Urinary bladder (tissue), 4 donors: ENCODE measurements around the gene ST8SIA1. TPM values are rescaled to one million over a fixed set of nuclear protein-coding genes. Genes with fewer than 3 reads are reported as not detected.

ENCODE experiments used
- DNase-seq: peaks from one replicate; pipeline ENCODE4 v3.0.0-alpha.2; 2015; ENCODE audit errors: extremely low spot score
- H3K27ac ChIP-seq: one replicate; pipeline ENCODE4 v1.5.1; 2013; ENCODE audit warnings: low read depth, mild to moderate bottlenecking, moderate library complexity
- H3K36me3 ChIP-seq: one replicate; pipeline ENCODE4 v1.6.1; 2013; ENCODE audit warnings: mild to moderate bottlenecking, moderate library complexity; ENCODE audit not compliant: insufficient read depth
- H3K4me1 ChIP-seq: one replicate; pipeline ENCODE4 v1.6.1; 2013; ENCODE audit warnings: mild to moderate bottlenecking, moderate library complexity; ENCODE audit not compliant: insufficient read depth
- H3K4me3 ChIP-seq: one replicate; pipeline ENCODE4 v1.5.1; 2013; ENCODE audit warnings: low read depth, low read length
- WGBS: extraction: QIAGEN DNeasy Blood & Tissue Kit; methylation state at CpG from one replicate; pipeline ENCODE4 v1.1.7; 2013; 5-methylcytosine and 5-hydroxymethylcytosine counted together
- polyA plus RNA-seq: library from polyadenylated mRNA; stranded (reverse); fragments of 200-250 nt; gene quantifications from one replicate; pipeline ENCODE4 v1.2.3, GENCODE V29; 2013
- total RNA-seq: library from RNA; depleted of rRNA; stranded (reverse); fragments of >200 nt; gene quantifications from one replicate; pipeline ENCODE4 v1.2.3, GENCODE V29; 2014
- donor health status: healthy with polysubstance abuse.
- donor health status: healthy.

ST8SIA1 gene
- total and polyA plus RNA-seq, 2 donors: 19.8 to 22.3 TPM

GRCh38 chr12:22284871-22285270 is 49.6 kb downstream of the ST8SIA1 start:
- DNase-seq: no peak
- H3K27ac ChIP-seq: no peak overlapping the region

GRCh38 chr12:22283508-22283907 is 51.0 kb downstream of the ST8SIA1 start:
- WGBS: 77% methylated on average over 4 of the region's 4 CpGs
- Histone ChIP-seq H3K36me3 (no peaks in the 10 kb centered on the region), H3K4me1 (no peaks in the 10 kb centered on the region), H3K27ac (no peak overlapping the region), H3K4me3 (no peak overlapping the region)
- no peak for DNase-seq

More at GRCh38 chr12:22284871-22285270, 49.6 kb downstream of the ST8SIA1 start:
- WGBS: 51% methylated on average over 1 of the region's 1 CpG
- Histone ChIP-seq H3K36me3 (no peaks in the 10 kb centered on the region), H3K4me1 (no peaks in the 10 kb centered on the region), H3K4me3 (no peak overlapping the region)

DNA sequence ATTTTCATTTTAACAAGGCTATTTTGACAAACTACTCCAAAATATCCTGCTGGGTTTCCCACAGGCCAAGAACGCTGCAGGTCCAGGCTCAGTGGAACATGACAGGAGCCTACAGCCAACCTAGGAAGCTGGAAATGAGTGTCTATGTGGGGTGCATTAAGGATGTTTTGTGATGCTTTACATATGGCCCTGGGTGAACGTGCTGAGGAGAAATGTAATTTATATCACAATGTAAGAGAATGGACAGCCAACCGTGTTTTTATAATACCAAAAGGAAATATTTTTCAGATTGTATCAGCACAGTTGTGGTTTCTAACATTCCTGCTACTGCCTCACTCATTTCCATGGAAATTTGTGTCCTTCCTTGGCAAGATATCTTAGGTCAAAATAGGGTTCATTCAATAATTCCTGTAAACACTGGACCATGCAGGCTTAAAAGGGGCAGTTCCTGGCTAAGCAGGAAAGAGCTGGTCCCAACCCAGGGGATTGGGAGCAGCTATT is 51.5 kb downstream of the ST8SIA1 start:
- H3K27ac ChIP-seq: no peak overlapping the region
- H3K4me1 ChIP-seq: no peaks in the 10 kb centered on the region
- no peak overlapping the region for H3K4me3 ChIP-seq
- 27% methylated on average over 3 of the region's 3 CpGs for WGBS
- DNase-seq: no peak
- H3K36me3 ChIP-seq: no peaks in the 10 kb centered on the region

GRCh38 chr12:22282283-22282682 is 52.2 kb downstream of the ST8SIA1 start:
- Histone ChIP-seq H3K27ac (peak overlapping the region; percentile 35), H3K36me3 (no peaks in the 10 kb centered on the region), H3K4me3 (no peak overlapping the region), H3K4me1 (no peaks in the 10 kb centered on the region)
- WGBS: 43% methylated on average over 6 of the region's 6 CpGs
- DNase-seq: no peak

DNA sequence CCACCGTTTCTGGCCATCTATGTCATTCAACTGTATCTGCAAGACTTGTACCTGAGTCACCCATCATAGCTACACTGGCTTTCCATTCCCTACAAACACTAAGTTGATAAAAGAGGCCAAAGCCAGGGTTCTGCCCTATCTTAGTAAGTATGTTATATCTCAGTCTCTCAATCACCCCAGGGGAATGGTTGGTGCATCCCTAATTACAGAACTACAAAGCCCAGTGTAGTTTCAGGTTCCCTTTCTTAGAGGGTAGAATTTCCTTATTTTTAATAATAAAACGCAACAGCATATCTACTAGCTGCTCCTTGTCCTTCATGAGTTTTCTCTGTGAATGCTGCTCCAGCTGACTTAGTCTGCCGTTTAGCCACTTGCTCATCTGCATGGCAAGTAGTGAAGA is 57.6 kb downstream of the ST8SIA1 start:
- Histone ChIP-seq H3K4me1 (no peaks in the 10 kb centered on the region), H3K36me3 (no peaks in the 10 kb centered on the region), H3K4me3 (no peak overlapping the region), H3K27ac (no peak overlapping the region)
- DNase-seq: no peak
- WGBS: 59% methylated on average over 3 of the region's 3 CpGs

DNA sequence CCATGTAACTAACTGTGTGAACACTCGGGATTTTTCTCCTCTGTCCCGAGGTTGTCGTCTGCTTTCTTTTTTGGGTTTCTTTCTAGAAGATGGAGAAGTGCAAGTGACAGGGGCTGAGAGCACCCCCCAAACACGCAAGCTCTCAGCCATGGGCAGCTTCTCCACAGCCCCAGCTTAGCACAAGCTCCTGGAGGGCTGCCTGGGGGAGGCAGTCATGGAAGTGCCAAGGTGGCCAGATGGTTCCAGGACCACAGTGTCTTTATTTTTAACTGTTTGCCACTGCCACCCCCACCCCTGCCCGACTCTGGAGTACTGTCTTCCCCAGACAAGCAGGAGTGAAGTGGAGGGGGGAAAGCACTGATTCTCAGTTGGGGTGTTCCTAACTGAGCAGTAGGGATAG is 58.2 kb downstream of the ST8SIA1 start:
- H3K27ac ChIP-seq: peak overlapping the region; percentile 30
- 44% methylated on average over 5 of the region's 5 CpGs for WGBS
- DNase-seq: no peak
- no peak overlapping the region for H3K4me3 ChIP-seq
- H3K36me3 ChIP-seq: no peaks in the 10 kb centered on the region
- no peaks in the 10 kb centered on the region for H3K4me1 ChIP-seq

DNA sequence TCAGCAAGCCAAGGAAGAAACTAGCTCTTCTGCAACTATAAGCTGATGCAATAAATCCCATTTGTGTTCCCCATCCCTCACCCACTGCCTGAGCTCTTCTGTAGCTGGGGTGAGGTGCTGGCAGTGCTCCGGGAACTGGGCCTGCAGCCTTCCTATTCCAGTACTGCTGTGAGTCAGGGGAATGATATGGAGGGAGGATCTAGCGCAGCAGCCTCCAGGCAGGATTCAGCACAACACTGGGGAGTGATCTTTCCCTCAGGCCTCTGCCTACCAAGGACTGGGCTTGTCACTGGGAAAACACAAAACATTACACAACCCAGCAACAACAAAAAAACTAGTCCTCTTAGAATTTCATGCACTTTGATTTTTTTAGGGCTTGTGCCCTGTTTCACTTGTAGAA is 58.7 kb downstream of the ST8SIA1 start:
- Histone ChIP-seq H3K4me3 (no peak overlapping the region), H3K36me3 (no peaks in the 10 kb centered on the region), H3K27ac (no peak overlapping the region), H3K4me1 (no peaks in the 10 kb centered on the region)
- WGBS: 16% methylated on average over 2 of the region's 2 CpGs
- no peak for DNase-seq

DNA sequence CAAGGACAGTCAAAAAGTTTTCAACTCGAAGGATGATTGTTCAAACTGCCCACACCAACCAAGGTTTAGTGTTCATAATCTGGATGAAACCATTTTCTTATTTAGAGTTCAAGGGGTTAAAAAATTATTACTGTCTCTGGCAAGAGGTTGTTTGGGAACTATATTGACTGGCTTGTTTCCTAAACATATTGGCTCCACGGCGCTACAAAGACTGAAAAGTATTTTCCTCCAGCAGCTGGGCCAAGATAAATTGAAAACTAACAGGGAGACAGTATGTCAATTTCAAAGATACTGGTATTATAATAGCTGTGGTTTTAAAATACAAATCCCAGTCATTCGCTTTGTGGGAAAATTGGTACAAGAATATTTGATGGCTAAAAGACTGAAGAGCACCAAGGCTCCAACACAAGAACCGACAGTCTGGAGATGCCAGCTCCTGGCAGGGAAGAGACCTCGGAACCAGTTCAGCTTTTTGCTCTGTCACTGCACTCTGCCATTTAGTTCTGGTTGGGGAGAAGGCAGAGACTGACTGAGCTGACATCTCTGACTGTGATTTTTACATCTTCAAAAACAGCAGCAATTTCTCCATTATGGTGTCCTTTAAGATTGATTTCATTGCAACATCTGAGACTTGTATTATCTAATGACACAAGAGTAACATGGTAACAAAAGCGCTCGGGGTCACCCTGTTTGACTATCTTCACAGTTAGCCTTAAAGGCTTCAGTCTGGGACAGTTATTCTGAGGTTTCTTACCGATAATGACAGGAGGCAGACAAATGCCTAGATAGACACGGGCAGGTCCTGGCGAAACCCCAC is 62.0 kb downstream of the ST8SIA1 start:
- no peak for DNase-seq
- H3K27ac ChIP-seq: no peak overlapping the region
- no peaks in the 10 kb centered on the region for H3K36me3 ChIP-seq
- no peaks in the 10 kb centered on the region for H3K4me1 ChIP-seq
- WGBS: 72% methylated on average over 11 of the region's 11 CpGs
- no peak overlapping the region for H3K4me3 ChIP-seq

GRCh38 chr12:22271023-22271422 is 63.5 kb downstream of the ST8SIA1 start:
- Histone ChIP-seq H3K4me3 (no peak overlapping the region), H3K27ac (no peak overlapping the region), H3K36me3 (no peaks in the 10 kb centered on the region), H3K4me1 (no peaks in the 10 kb centered on the region)
- DNase-seq: no peak
- 79% methylated on average over 2 of the region's 2 CpGs for WGBS

DNA sequence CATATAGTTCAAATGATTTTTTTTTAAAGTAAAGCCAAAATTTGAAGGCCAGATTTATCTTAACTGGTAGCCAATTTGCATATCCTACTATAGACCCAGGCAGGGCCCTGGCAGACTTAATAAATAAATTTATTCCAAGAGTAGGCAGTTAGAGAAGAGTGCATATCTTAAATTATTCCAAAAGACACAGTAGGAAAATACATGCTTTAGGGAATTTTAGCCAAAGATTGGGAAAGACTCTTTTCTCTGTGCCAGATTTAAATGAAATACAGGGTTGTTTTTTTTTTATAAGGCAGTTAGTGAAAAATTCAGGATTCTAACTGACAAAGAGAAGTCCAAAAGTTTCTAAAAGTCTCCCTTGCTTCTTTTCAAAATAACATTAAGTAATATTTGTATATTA is 65.5 kb downstream of the ST8SIA1 start:
- no peak for DNase-seq
- no peaks in the 10 kb centered on the region for H3K36me3 ChIP-seq
- H3K27ac ChIP-seq: no peak overlapping the region
- H3K4me1 ChIP-seq: no peaks in the 10 kb centered on the region
- H3K4me3 ChIP-seq: no peak overlapping the region

- H3K27ac ChIP-seq: no peak overlapping the region
- no peaks in the 10 kb centered on the region for H3K4me1 ChIP-seq
- no peak overlapping the region for H3K4me3 ChIP-seq
- no peak for DNase-seq
- WGBS: 71% methylated on average over 8 of the region's 8 CpGs
- H3K36me3 ChIP-seq: no peaks in the 10 kb centered on the region
Measured at GRCh38 chr12:22268406-22268805, 66.1 kb downstream of the ST8SIA1 start.

DNA sequence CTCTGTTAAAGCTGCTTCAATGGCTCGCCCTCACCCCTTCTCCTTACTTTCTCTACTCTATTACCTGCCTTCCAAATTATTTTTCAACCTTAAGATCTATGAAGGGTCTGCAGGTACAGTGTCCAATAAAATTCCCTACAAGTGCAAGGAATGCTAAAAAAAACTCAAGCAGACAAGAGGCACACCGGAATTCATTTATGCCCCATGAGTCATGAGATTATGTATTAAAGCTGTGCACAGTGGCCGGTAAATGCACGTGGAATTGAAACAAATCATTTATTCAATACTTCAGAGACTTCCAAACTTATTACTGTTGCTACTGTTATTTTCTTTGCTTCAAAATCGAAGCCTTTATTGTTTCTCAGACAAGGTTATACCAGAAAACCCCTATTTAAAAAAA is 68.4 kb downstream of the ST8SIA1 start:
- H3K4me1 ChIP-seq: no peaks in the 10 kb centered on the region
- no peaks in the 10 kb centered on the region for H3K36me3 ChIP-seq
- H3K27ac ChIP-seq: no peak overlapping the region
- no peak overlapping the region for H3K4me3 ChIP-seq
- DNase-seq: no peak
- WGBS: 82% methylated on average over 5 of the region's 5 CpGs

DNA sequence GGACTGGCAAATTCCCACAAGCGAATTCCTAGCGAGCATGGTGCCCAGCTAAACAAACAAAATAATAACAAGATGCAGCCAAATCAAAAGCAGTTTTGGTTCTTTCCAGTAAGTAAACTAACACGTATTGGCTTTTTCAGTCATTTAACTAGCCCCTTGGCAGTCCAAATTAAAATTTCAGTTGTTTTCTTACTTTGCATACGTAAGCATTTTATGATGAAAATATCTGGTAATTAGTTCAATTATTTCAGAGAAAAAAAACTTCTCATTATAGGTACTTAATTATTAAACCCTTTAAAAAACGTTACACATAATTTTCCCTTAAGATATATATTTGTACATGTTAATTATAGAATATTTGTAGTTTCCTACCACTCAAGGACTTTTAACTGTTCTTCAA is 70.1 kb downstream of the ST8SIA1 start:
- 91% methylated on average over 5 of the region's 5 CpGs for WGBS
- H3K27ac ChIP-seq: no peak overlapping the region
- no peaks in the 10 kb centered on the region for H3K4me1 ChIP-seq
- no peak for DNase-seq
- no peaks in the 10 kb centered on the region for H3K36me3 ChIP-seq
- H3K4me3 ChIP-seq: no peak overlapping the region

DNA sequence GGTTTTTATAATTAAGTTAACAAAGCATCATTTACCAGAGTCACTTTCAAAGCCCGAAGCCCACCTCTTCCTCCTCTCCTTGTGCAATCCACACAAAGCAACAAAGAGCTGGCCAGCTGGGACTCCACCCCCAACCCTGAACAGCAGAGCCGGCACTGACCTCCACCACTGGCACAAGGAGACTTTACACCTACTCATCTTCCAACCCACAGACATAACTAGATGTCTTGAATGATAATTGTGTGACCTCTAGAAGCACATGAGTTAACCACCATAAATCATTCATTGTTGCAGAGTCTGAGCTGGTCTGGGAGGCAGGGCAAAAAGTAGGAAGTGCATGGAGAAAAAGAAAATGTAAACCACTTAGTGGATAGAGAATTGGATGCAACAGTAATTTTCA is 72.2 kb downstream of the ST8SIA1 start:
- no peak for DNase-seq
- no peaks in the 10 kb centered on the region for H3K4me1 ChIP-seq
- WGBS: 21% methylated on average over 2 of the region's 2 CpGs
- H3K36me3 ChIP-seq: no peaks in the 10 kb centered on the region
- no peak overlapping the region for H3K4me3 ChIP-seq
- H3K27ac ChIP-seq: no peak overlapping the region
